HCT116 (cell line): Measurements from ENCODE around the gene OR4D1.

ENCODE experiments used
- CEBPB ChIP-seq: IDR thresholded peaks from 2 replicates; pipeline ENCODE4 v1.6.1; 2012; ENCODE audit warnings: low read depth
- EZH2 ChIP-seq: fragments of 200-600 bp; sonication (generic); IDR thresholded peaks from 2 replicates; pipeline ENCODE4 v1.6.1; 2017; ENCODE audit warnings: antibody characterized with exemption, mixed run types
- EZH2phosphoT487 ChIP-seq: fragments of 200-600 bp; IDR thresholded peaks from 2 replicates; pipeline ENCODE4 v1.6.1; 2018; ENCODE audit warnings: antibody characterized with exemption, borderline replicate concordance
- FOSL1 ChIP-seq: IDR thresholded peaks from 2 replicates; pipeline ENCODE4 v1.6.1; 2012; ENCODE audit warnings: low read depth
- POLR2A ChIP-seq: IDR thresholded peaks from 2 replicates; pipeline ENCODE4 v1.7.0; 2011; ENCODE audit warnings: borderline replicate concordance; ENCODE audit not compliant: insufficient read depth, insufficient read length; ENCODE audit errors: extremely low read depth
- POLR2AphosphoS5 ChIP-seq: IDR thresholded peaks from 2 replicates; pipeline ENCODE4 v1.6.1; 2011; ENCODE audit warnings: mild to moderate bottlenecking, low read depth, low read length, moderate library complexity
- SIN3A ChIP-seq: IDR thresholded peaks from 2 replicates; pipeline ENCODE4 v1.6.1; 2012; ENCODE audit warnings: low read depth
- YY1 ChIP-seq: IDR thresholded peaks from 2 replicates; pipeline ENCODE4 v1.6.1; 2011; ENCODE audit warnings: low read length, low read depth, moderate library complexity, mild to moderate bottlenecking; ENCODE audit not compliant: insufficient replicate concordance; ENCODE audit errors: extremely low read depth
- ZNF274 ChIP-seq: fragments of 200-500 bp; sonication (Bioruptor generic); IDR thresholded peaks from 2 replicates; pipeline ENCODE4 v1.6.1; 2014; ENCODE audit warnings: mild to moderate bottlenecking, low read depth, low read length, inconsistent platforms
- TF ChIP-seq, protein P1 (sequence below): IDR thresholded peaks from 2 replicates; pipeline ENCODE4 v1.6.1; 2012; ENCODE audit warnings: low read depth
- TF ChIP-seq, protein P2 (sequence below), 3 experiments: fragments of 200-600 bp in 1 of 3; sonication (generic) in 1 of 3; IDR thresholded peaks in 2 of 3; conservative IDR thresholded peaks in 1 of 3; 2 replicates each; pipeline ENCODE4 v1.5.1; 2012 to 2017; ENCODE audit warnings: low read depth in 2 of 3, low read length in 2 of 3, antibody characterized with exemption in 1 of 3, borderline replicate concordance in 1 of 3, control low read depth in 1 of 3, mild to moderate bottlenecking in 1 of 3, mixed read lengths in 1 of 3, mixed run types in 1 of 3, moderate library complexity in 1 of 3; ENCODE audit not compliant: insufficient read depth in 1 of 3
- TF ChIP-seq, protein P3 (sequence below): IDR thresholded peaks from 2 replicates; pipeline ENCODE4 v1.6.1; 2011; ENCODE audit warnings: mild to moderate bottlenecking, low read length, moderate library complexity; ENCODE audit not compliant: insufficient replicate concordance; ENCODE audit errors: extremely low read depth

- no peak for TF ChIP-seq EZH2phosphoT487
- TF ChIP-seq, protein P1, sequence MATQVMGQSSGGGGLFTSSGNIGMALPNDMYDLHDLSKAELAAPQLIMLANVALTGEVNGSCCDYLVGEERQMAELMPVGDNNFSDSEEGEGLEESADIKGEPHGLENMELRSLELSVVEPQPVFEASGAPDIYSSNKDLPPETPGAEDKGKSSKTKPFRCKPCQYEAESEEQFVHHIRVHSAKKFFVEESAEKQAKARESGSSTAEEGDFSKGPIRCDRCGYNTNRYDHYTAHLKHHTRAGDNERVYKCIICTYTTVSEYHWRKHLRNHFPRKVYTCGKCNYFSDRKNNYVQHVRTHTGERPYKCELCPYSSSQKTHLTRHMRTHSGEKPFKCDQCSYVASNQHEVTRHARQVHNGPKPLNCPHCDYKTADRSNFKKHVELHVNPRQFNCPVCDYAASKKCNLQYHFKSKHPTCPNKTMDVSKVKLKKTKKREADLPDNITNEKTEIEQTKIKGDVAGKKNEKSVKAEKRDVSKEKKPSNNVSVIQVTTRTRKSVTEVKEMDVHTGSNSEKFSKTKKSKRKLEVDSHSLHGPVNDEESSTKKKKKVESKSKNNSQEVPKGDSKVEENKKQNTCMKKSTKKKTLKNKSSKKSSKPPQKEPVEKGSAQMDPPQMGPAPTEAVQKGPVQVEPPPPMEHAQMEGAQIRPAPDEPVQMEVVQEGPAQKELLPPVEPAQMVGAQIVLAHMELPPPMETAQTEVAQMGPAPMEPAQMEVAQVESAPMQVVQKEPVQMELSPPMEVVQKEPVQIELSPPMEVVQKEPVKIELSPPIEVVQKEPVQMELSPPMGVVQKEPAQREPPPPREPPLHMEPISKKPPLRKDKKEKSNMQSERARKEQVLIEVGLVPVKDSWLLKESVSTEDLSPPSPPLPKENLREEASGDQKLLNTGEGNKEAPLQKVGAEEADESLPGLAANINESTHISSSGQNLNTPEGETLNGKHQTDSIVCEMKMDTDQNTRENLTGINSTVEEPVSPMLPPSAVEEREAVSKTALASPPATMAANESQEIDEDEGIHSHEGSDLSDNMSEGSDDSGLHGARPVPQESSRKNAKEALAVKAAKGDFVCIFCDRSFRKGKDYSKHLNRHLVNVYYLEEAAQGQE: no peak
- no peak for TF ChIP-seq POLR2A
- no peak for TF ChIP-seq FOSL1
- no peak for TF ChIP-seq CEBPB
- TF ChIP-seq, protein P2, sequence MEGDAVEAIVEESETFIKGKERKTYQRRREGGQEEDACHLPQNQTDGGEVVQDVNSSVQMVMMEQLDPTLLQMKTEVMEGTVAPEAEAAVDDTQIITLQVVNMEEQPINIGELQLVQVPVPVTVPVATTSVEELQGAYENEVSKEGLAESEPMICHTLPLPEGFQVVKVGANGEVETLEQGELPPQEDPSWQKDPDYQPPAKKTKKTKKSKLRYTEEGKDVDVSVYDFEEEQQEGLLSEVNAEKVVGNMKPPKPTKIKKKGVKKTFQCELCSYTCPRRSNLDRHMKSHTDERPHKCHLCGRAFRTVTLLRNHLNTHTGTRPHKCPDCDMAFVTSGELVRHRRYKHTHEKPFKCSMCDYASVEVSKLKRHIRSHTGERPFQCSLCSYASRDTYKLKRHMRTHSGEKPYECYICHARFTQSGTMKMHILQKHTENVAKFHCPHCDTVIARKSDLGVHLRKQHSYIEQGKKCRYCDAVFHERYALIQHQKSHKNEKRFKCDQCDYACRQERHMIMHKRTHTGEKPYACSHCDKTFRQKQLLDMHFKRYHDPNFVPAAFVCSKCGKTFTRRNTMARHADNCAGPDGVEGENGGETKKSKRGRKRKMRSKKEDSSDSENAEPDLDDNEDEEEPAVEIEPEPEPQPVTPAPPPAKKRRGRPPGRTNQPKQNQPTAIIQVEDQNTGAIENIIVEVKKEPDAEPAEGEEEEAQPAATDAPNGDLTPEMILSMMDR (IDR thresholded peaks at IDR 0.05 in 2 of 3, conservative IDR thresholded peaks at IDR 0.05 in 1 of 3; ENCODE audit: borderline replicate concordance in 1 of 3, insufficient read depth in 1 of 3, low read depth in 2 of 3, low read length in 2 of 3): no peak
- TF ChIP-seq SIN3A: no peak
- TF ChIP-seq POLR2AphosphoS5: no peak
- TF ChIP-seq, protein P3, sequence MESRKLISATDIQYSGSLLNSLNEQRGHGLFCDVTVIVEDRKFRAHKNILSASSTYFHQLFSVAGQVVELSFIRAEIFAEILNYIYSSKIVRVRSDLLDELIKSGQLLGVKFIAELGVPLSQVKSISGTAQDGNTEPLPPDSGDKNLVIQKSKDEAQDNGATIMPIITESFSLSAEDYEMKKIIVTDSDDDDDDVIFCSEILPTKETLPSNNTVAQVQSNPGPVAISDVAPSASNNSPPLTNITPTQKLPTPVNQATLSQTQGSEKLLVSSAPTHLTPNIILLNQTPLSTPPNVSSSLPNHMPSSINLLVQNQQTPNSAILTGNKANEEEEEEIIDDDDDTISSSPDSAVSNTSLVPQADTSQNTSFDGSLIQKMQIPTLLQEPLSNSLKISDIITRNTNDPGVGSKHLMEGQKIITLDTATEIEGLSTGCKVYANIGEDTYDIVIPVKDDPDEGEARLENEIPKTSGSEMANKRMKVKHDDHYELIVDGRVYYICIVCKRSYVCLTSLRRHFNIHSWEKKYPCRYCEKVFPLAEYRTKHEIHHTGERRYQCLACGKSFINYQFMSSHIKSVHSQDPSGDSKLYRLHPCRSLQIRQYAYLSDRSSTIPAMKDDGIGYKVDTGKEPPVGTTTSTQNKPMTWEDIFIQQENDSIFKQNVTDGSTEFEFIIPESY: no peak
- no peak for TF ChIP-seq ZNF274
- TF ChIP-seq YY1: no peak
- TF ChIP-seq EZH2: no peak
Observed at GRCh38 chr17:58186591-58186990, 38.4 kb downstream of the OR4D1 start.
